ENCODE results near the gene ZNF778. TPM values are rescaled to one million over a fixed set of nuclear protein-coding genes. Genes with fewer than 3 reads are reported as not detected.

ZNF778 gene
- total and polyA plus RNA-seq, 2 of the 13 experiments (the other 11 are each of a cell fraction or from before 2014, with no cell fraction given) = 3.8 to 7.2 TPM

DNA sequence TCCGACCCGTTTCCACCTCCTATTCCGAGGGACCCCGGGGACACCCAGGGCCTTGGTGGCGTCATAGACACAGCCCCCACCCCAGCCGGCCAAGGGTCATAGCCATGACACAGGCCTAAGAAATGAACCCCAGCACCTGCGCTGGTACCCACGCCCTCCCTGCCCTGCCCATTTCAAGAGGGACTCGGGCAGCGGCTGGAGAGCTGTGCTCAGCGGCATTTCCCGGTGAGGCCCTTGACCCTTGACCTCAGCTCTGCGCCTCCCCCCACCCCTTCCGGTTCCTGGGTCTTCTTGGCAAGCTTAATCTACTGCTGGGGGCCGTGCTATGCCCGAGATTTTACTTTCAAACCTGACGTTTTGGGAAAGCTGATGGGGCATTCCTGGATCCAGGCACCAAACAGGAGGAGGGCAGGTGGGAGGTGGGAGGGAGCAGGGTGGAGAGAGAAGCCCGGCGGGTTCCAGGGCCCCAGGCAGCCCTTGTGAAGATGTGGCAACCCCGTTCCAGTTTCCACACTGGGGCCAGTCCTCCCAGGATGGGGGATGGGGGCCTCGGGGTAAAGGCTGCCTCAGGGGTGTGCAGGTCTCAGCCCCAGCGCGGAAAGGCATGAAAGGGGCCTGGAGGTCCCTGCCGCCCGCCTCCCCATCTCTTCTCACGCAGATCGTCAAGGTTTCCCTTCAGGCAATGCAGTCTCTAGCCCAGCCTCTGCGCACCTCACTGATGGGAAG is 17.2 kb upstream of the ZNF778 start, which contains the start of gene SLC22A31 (continued):
- TF ChIP-seq ZNF563 (CRISPR knock-in tag; IDR thresholded peaks at IDR 0.05) = peak; percentile 91
- TF ChIP-seq, protein P1, sequence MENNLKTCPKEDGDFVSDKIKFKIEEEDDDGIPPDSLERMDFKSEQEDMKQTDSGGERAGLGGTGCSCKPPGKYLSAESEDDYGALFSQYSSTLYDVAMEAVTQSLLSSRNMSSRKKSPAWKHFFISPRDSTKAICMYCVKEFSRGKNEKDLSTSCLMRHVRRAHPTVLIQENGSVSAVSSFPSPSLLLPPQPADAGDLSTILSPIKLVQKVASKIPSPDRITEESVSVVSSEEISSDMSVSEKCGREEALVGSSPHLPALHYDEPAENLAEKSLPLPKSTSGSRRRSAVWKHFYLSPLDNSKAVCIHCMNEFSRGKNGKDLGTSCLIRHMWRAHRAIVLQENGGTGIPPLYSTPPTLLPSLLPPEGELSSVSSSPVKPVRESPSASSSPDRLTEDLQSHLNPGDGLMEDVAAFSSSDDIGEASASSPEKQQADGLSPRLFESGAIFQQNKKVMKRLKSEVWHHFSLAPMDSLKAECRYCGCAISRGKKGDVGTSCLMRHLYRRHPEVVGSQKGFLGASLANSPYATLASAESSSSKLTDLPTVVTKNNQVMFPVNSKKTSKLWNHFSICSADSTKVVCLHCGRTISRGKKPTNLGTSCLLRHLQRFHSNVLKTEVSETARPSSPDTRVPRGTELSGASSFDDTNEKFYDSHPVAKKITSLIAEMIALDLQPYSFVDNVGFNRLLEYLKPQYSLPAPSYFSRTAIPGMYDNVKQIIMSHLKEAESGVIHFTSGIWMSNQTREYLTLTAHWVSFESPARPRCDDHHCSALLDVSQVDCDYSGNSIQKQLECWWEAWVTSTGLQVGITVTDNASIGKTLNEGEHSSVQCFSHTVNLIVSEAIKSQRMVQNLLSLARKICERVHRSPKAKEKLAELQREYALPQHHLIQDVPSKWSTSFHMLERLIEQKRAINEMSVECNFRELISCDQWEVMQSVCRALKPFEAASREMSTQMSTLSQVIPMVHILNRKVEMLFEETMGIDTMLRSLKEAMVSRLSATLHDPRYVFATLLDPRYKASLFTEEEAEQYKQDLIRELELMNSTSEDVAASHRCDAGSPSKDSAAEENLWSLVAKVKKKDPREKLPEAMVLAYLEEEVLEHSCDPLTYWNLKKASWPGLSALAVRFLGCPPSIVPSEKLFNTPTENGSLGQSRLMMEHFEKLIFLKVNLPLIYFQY (CRISPR knock-in tag; IDR thresholded peaks at IDR 0.05; ENCODE audit: borderline replicate concordance) = no peak; the same call in 1 of the 2 replicates
- TF ChIP-seq, protein P2, sequence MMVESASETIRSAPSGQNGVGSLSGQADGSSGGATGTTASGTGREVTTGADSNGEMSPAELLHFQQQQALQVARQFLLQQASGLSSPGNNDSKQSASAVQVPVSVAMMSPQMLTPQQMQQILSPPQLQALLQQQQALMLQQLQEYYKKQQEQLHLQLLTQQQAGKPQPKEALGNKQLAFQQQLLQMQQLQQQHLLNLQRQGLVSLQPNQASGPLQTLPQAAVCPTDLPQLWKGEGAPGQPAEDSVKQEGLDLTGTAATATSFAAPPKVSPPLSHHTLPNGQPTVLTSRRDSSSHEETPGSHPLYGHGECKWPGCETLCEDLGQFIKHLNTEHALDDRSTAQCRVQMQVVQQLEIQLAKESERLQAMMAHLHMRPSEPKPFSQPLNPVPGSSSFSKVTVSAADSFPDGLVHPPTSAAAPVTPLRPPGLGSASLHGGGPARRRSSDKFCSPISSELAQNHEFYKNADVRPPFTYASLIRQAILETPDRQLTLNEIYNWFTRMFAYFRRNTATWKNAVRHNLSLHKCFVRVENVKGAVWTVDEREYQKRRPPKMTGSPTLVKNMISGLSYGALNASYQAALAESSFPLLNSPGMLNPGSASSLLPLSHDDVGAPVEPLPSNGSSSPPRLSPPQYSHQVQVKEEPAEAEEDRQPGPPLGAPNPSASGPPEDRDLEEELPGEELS (CRISPR knock-in tag; IDR thresholded peaks at IDR 0.05) = peak; percentile 35; the same call in 1 of the 2 replicates
- no peak for TF ChIP-seq REL (CRISPR knock-in tag; conservative IDR thresholded peaks at IDR 0.05)
- TF ChIP-seq XBP1 (CRISPR knock-in tag; IDR thresholded peaks at IDR 0.05) = no peak
- TF ChIP-seq ZSCAN12 (CRISPR knock-in tag; IDR thresholded peaks at IDR 0.05) = 0 out of 2 replicates have a peak, but pooled peaks have one; percentile 5
- TF ChIP-seq, protein P3, sequence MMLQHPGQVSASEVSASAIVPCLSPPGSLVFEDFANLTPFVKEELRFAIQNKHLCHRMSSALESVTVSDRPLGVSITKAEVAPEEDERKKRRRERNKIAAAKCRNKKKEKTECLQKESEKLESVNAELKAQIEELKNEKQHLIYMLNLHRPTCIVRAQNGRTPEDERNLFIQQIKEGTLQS (CRISPR knock-in tag; IDR thresholded peaks at IDR 0.05) = no peak
- TF ChIP-seq, protein P4, sequence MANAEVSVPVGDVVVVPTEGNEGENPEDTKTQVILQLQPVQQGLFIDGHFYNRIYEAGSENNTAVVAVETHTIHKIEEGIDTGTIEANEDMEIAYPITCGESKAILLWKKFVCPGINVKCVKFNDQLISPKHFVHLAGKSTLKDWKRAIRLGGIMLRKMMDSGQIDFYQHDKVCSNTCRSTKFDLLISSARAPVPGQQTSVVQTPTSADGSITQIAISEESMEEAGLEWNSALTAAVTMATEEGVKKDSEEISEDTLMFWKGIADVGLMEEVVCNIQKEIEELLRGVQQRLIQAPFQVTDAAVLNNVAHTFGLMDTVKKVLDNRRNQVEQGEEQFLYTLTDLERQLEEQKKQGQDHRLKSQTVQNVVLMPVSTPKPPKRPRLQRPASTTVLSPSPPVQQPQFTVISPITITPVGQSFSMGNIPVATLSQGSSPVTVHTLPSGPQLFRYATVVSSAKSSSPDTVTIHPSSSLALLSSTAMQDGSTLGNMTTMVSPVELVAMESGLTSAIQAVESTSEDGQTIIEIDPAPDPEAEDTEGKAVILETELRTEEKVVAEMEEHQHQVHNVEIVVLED (CRISPR knock-in tag; IDR thresholded peaks at IDR 0.05; ENCODE audit: borderline replicate concordance) = no peak
- TF ChIP-seq, protein P5, sequence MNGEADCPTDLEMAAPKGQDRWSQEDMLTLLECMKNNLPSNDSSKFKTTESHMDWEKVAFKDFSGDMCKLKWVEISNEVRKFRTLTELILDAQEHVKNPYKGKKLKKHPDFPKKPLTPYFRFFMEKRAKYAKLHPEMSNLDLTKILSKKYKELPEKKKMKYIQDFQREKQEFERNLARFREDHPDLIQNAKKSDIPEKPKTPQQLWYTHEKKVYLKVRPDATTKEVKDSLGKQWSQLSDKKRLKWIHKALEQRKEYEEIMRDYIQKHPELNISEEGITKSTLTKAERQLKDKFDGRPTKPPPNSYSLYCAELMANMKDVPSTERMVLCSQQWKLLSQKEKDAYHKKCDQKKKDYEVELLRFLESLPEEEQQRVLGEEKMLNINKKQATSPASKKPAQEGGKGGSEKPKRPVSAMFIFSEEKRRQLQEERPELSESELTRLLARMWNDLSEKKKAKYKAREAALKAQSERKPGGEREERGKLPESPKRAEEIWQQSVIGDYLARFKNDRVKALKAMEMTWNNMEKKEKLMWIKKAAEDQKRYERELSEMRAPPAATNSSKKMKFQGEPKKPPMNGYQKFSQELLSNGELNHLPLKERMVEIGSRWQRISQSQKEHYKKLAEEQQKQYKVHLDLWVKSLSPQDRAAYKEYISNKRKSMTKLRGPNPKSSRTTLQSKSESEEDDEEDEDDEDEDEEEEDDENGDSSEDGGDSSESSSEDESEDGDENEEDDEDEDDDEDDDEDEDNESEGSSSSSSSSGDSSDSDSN (CRISPR knock-in tag; IDR thresholded peaks at IDR 0.05) = peak; percentile 83
- 0 out of 2 replicates have a peak, but pooled peaks have one; percentile 11 for TF ChIP-seq ARHGAP35 (CRISPR knock-in tag; IDR thresholded peaks at IDR 0.05; ENCODE audit: borderline replicate concordance)
- TF ChIP-seq, protein P6, sequence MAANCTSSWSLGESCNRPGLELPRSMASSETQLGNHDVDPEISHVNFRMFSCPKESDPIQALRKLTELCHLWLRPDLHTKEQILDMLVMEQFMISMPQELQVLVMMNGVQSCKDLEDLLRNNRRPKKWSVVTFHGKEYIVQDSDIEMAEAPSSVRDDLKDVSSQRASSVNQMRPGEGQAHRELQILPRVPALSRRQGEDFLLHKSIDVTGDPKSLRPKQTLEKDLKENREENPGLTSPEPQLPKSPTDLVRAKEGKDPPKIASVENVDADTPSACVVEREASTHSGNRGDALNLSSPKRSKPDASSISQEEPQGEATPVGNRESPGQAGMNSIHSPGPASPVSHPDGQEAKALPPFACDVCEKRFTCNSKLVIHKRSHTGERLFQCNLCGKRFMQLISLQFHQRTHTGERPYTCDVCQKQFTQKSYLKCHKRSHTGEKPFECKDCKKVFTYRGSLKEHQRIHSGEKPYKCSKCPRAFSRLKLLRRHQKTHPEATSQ (CRISPR knock-in tag; IDR thresholded peaks at IDR 0.05; ENCODE audit: borderline replicate concordance) = 0 out of 2 replicates have a peak, but pooled peaks have one; percentile 25
- TF ChIP-seq SOX6 (IDR thresholded peaks at IDR 0.05) = no peak
- TF ChIP-seq SOX6 (CRISPR knock-in tag; IDR thresholded peaks at IDR 0.05) = peak; percentile 68; the same call in 1 of the 2 replicates
- TF ChIP-seq RXRB (CRISPR knock-in tag; IDR thresholded peaks at IDR 0.05; ENCODE audit: borderline replicate concordance) = peak; percentile 67; the same call in 1 of the 2 replicates
- peak; percentile 79 for TF ChIP-seq HIVEP1 (CRISPR knock-in tag; IDR thresholded peaks at IDR 0.05)
- TF ChIP-seq NFIB (CRISPR knock-in tag; IDR thresholded peaks at IDR 0.05; ENCODE audit: borderline replicate concordance) = no peak

Measured in HepG2 (cell line).